BLaER1 treated with 17β-estradiol and CSF1 and Interleukin-3, amounts not matched to agents 10 nM and 100 nM (cell line): Measurements from ENCODE around the gene CCPG1.

Source experiments
- H3K27ac ChIP-seq, 11 experiments: shearing (Covaris generic); formaldehyde crosslinking; 2 replicates each; pipeline ENCODE4 v1.8.1; 2022
- H3K27me3 ChIP-seq, 11 experiments: shearing (Covaris generic); formaldehyde crosslinking; 2 replicates each; pipeline ENCODE4 v1.8.1; 2022
- H3K36me3 ChIP-seq, 11 experiments: shearing (Covaris generic); formaldehyde crosslinking; 2 replicates each; pipeline ENCODE4 v1.8.1; 2022
- H3K4me1 ChIP-seq, 10 experiments: shearing (Covaris generic); formaldehyde crosslinking; 2 replicates each; pipeline ENCODE4 v1.8.1; 2022
- H3K4me2 ChIP-seq, 11 experiments: shearing (Covaris generic); formaldehyde crosslinking; 2 replicates each; pipeline ENCODE4 v1.8.1; 2022
- H3K4me3 ChIP-seq, 10 experiments: shearing (Covaris generic); formaldehyde crosslinking; 2 replicates each; pipeline ENCODE4 v1.8.1; 2022
- H3K9ac ChIP-seq, 11 experiments: shearing (Covaris generic); formaldehyde crosslinking; 2 replicates each; pipeline ENCODE4 v1.8.1; 2022
- H3K9me3 ChIP-seq, 11 experiments: shearing (Covaris generic); formaldehyde crosslinking; replicated peaks in 1 of 11; 2 replicates each; pipeline ENCODE4 v1.8.1; 2022
- H4K20me1 ChIP-seq, 11 experiments: shearing (Covaris generic); formaldehyde crosslinking; 2 replicates each; pipeline ENCODE4 v1.8.1; 2022
- Cebpa-rat ChIP-seq, 11 experiments: shearing (Covaris generic); IDR thresholded peaks; 2 replicates each; pipeline ENCODE4 v1.8.1; 2022

CCPG1 gene

GRCh38 chr15:55319537-55320237, 88.5 kb downstream of the CCPG1 start:
- Histone ChIP-seq H3K4me3 (peak overlapping the region; percentile 68 to 85 (median 78)), H3K9me3 (no peaks in the 10 kb centered on the region), H3K36me3 (peaks cover 7 to 25% (median 14%) of the 10 kb centered on the region in 11 experiments; a peak in 18 of 22 replicates), H3K4me1 (peaks cover 24 to 66% (median 42%) of the 10 kb centered on the region in 10 experiments), H3K9ac (peak overlapping the region; percentile 88 to 99 (median 95)), H4K20me1 (no peaks in the 10 kb centered on the region; a peak in 4 of 22 replicates), H3K27ac (peak overlapping the region; percentile 94 to 99 (median 97)), H3K4me2 (peak overlapping the region; percentile 72 to 94 (median 87)), H3K27me3 (no peaks in the 10 kb centered on the region)
- no peak for TF ChIP-seq Cebpa-rat (IDR thresholded peaks at IDR 0.05)

- Histone ChIP-seq H3K4me1 (peaks cover 22 to 69% (median 37%) of the 10 kb centered on the region in 10 experiments), H3K27me3 (no peaks in the 10 kb centered on the region), H3K9ac (peak within 1 kb of the TSS; percentile 88 to 99 (median 95)), H4K20me1 (peaks cover 0 to 7% (median 0%) of the 10 kb centered on the region in 11 experiments; a peak in 5 of 22 replicates), H3K4me2 (peak within 1 kb of the TSS; percentile 72 to 94 (median 87)), H3K9me3 (no peaks in the 10 kb centered on the region), H3K27ac (peak within 1 kb of the TSS; percentile 94 to 99 (median 97)), H3K36me3 (peaks cover 9 to 27% (median 16%) of the 10 kb centered on the region in 11 experiments), H3K4me3 (peak within 1 kb of the TSS; percentile 68 to 85 (median 78))
- no peak for TF ChIP-seq Cebpa-rat (IDR thresholded peaks at IDR 0.05)
Measured at GRCh38 chr15:55318588-55319494, 89.3 kb downstream of the CCPG1 start, which contains the start of the genes PIGB and PIGBOS1. TSS of gene PIGB (plus strand) at chr15:55319222. CDS start at chr15:55319251, 29 bp downstream. TSS of gene PIGBOS1 (minus strand) at chr15:55319123. CDS start at chr15:55317792, 1,331 bp downstream.
